Ovary (tissue), 9 donors: Measurements from ENCODE around the gene GKN2. TPM values are rescaled to one million over a fixed set of nuclear protein-coding genes. Genes with fewer than 3 reads are reported as not detected.

Experiments used
- DNase-seq, 5 donors: peaks; one replicate each; pipeline ENCODE4 v3.0.0-alpha.2; 2019 to 2020
- H3K27ac ChIP-seq, 2 donors: fragments of 200-600 bp; one replicate each; pipeline versions ENCODE4 v1.5.1 to v1.8.0; 2019 to 2022
- H3K27me3 ChIP-seq: fragments of 200-600 bp; one replicate; pipeline ENCODE4 v1.8.0; 2022
- H3K36me3 ChIP-seq: fragments of 200-600 bp; sonication (generic); one replicate; pipeline ENCODE4 v1.5.1; 2019
- H3K4me1 ChIP-seq: one replicate; pipeline ENCODE4 v1.8.1; 2013; ENCODE audit warnings: mild to moderate bottlenecking, moderate library complexity; ENCODE audit not compliant: insufficient read depth
- H3K4me3 ChIP-seq: fragments of 200-600 bp; sonication (generic); one replicate; pipeline ENCODE4 v1.5.1; 2017
- H3K9me3 ChIP-seq, 2 donors: fragments of 200-600 bp in 1 of 2; sonication (generic) in 1 of 2; one replicate each; pipeline versions ENCODE4 v1.5.1 to v1.8.1; 2013 to 2019; ENCODE audit warnings: mild to moderate bottlenecking in 1 of 2, moderate library complexity in 1 of 2
- EP300 ChIP-seq: sonication (generic); formaldehyde crosslinking; IDR thresholded peaks from one replicate; pipeline ENCODE4 v1.6.1; 2017; ENCODE audit warnings: antibody characterized with exemption
- POLR2A ChIP-seq: fragments of 450-650 bp; IDR thresholded peaks from one replicate; pipeline ENCODE4 v1.6.1; 2017; ENCODE audit warnings: antibody characterized with exemption, mild to moderate bottlenecking, moderate library complexity
- WGBS, 3 donors: extraction: QIAGEN DNeasy Blood & Tissue Kit in 1 of 3; methylation state at CpG; one replicate each; pipeline versions ENCODE4 v1.1.5 to v1.1.7; 2013 to 2017; 5-methylcytosine and 5-hydroxymethylcytosine counted together
- intact Hi-C, 4 donors: fragments of 100-400 bp; cut with DNase I; formaldehyde crosslinking; loops; one replicate each; pipeline versions ENCODE4 v1.11.0 to v1.15.1; 2022 to 2023
- polyA plus RNA-seq, 2 donors: library from polyadenylated mRNA; stranded (reverse); fragments of 200-250 nt in 1 of 2; fragments of 350-450 nt in 1 of 2; fragmentation: Illumina TruSeq in 1 of 2; extraction: RNeasy Lipid Tissue Mini Kit (QIAGEN cat#74804) in 1 of 2; gene quantifications; one replicate each; pipeline ENCODE4 v1.2.3, GENCODE V29; 2013 to 2014
- total RNA-seq, 7 donors: library from RNA; depleted of rRNA in 2 of 7; stranded (reverse); fragments of >200 nt in 2 of 7; fragmentation: NEBNext Ultra II Directional in 3 of 7; extraction: Animal tissue kit (Norgen Biotek cat#: 25700) in 3 of 7; gene quantifications; one replicate each; pipeline versions ENCODE4 v1.1.0 to v1.2.4, GENCODE V29; 2016 to 2023
- TF ChIP-seq, protein P1 (sequence below), 3 donors: fragments of 450-650 bp in 2 of 3; fragments of 200-600 bp in 1 of 3; IDR thresholded peaks; one replicate each; pipeline versions ENCODE4 v1.5.1 to v1.8.0; 2016 to 2022; ENCODE audit warnings: antibody characterized with exemption in 3 of 3, mild to moderate bottlenecking in 1 of 3
- donor health status: DM: no; HTN: no; CAD: no; lungs with moderate emphysema.
- donor health status: DM: no; HTN: no; CAD: no.
- donor health status: Bipolar disorder and iron deficiency.
- donor health status: DM: yes; HTN: yes; CAD: no.
- donor health status: DM: no; HTN: no; CAD: no.
- donor health status: DM: yes; HTN: yes; CAD: no.

Gene GKN2
- total and polyA plus RNA-seq, 9 donors: 0.77 TPM; not detected in 8

GRCh38 chr2:68987021-68987503, 34.4 kb upstream of the GKN2 start:
- H3K27me3 ChIP-seq: no peaks in the 10 kb centered on the region
- H3K9me3 ChIP-seq: no peaks in the 10 kb centered on the region
- no peak overlapping the region for H3K4me3 ChIP-seq
- intact Hi-C loops: no loop called here
- H3K36me3 ChIP-seq: no peaks in the 10 kb centered on the region
- no peak for DNase-seq
- no peaks in the 10 kb centered on the region for H3K4me1 ChIP-seq
- TF ChIP-seq POLR2A: no peak
- no peak for TF ChIP-seq EP300
- TF ChIP-seq, protein P1, sequence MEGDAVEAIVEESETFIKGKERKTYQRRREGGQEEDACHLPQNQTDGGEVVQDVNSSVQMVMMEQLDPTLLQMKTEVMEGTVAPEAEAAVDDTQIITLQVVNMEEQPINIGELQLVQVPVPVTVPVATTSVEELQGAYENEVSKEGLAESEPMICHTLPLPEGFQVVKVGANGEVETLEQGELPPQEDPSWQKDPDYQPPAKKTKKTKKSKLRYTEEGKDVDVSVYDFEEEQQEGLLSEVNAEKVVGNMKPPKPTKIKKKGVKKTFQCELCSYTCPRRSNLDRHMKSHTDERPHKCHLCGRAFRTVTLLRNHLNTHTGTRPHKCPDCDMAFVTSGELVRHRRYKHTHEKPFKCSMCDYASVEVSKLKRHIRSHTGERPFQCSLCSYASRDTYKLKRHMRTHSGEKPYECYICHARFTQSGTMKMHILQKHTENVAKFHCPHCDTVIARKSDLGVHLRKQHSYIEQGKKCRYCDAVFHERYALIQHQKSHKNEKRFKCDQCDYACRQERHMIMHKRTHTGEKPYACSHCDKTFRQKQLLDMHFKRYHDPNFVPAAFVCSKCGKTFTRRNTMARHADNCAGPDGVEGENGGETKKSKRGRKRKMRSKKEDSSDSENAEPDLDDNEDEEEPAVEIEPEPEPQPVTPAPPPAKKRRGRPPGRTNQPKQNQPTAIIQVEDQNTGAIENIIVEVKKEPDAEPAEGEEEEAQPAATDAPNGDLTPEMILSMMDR (IDR thresholded peaks at IDR 0.05): no peak
- H3K27ac ChIP-seq: no peak overlapping the region
- WGBS, 3 donors: 79 to 80% (median 79%) methylated on average over 5 of the region's 5 CpGs

- intact Hi-C loops: no loop called here
- 35 to 55% (median 36%) methylated on average over 1 of the region's 1 CpG for WGBS, 3 donors
- H3K4me1 ChIP-seq: no peaks in the 10 kb centered on the region
- no peaks in the 10 kb centered on the region for H3K27me3 ChIP-seq
- no peaks in the 10 kb centered on the region for H3K9me3 ChIP-seq
- DNase-seq: no peak
- H3K27ac ChIP-seq: no peak overlapping the region
- H3K36me3 ChIP-seq: no peaks in the 10 kb centered on the region
- TF ChIP-seq POLR2A (no peak), EP300 (no peak)
- H3K4me3 ChIP-seq: no peak overlapping the region
Measured at GRCh38 chr2:68980956-68981355, 28.3 kb upstream of the GKN2 start.

DNA sequence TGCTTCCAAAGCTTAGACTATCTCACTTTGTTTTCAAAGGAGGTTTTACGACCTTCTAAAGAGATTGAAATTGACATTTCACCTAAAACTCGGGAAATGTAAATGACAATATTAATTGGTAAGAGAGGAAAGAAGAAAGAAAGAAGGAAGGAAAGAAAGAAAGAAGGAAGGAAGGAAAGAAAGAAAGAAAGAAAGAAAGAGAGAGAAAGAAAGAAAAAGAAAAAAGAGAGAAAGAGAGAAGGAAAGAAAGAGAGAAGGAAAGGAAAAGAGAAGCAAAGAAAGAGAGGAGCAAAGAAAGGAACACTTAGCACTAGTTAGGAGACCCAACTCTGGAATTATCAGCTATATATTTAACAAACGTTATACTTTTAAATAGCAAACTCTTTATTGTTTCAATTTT, 25.4 kb upstream of the GKN2 start:
- intact Hi-C loops: no loop called here
- Histone ChIP-seq H3K27me3 (no peaks in the 10 kb centered on the region), H3K27ac (no peak overlapping the region), H3K36me3 (no peaks in the 10 kb centered on the region), H3K4me1 (no peaks in the 10 kb centered on the region), H3K9me3 (no peaks in the 10 kb centered on the region), H3K4me3 (no peak overlapping the region)
- 39 to 69% (median 60%) methylated on average over 3 of the region's 3 CpGs for WGBS, 3 donors
- TF ChIP-seq, protein P1 (IDR thresholded peaks at IDR 0.05): no peak
- TF ChIP-seq EP300: no peak
- no peak for TF ChIP-seq POLR2A
- no peak for DNase-seq

DNA sequence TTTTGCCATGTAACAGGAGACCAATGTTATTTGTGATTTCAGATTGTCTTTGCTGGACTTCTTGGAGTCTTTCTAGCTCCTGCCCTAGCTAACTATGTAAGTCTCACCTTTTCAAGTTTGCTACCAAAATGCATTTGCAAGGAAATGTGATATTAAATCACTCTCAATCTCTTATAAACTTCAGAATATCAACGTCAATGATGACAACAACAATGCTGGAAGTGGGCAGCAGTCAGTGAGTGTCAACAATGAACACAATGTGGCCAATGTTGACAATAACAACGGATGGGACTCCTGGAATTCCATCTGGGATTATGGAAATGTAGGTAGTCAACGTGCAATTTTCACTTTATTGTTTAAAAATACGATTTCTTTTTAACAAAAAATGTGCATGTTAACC, 24.8 kb upstream of the GKN2 start:
- Histone ChIP-seq H3K27me3 (no peaks in the 10 kb centered on the region), H3K36me3 (no peaks in the 10 kb centered on the region), H3K4me1 (no peaks in the 10 kb centered on the region), H3K9me3 (no peaks in the 10 kb centered on the region), H3K27ac (no peak overlapping the region), H3K4me3 (no peak overlapping the region)
- intact Hi-C loops: no loop called here
- WGBS, 3 donors: 76 to 80% (median 78%) methylated on average over 4 of the region's 4 CpGs
- TF ChIP-seq EP300 (no peak), POLR2A (no peak)
- TF ChIP-seq, protein P1 (IDR thresholded peaks at IDR 0.05): no peak
- DNase-seq: no peak

- H3K27me3 ChIP-seq: no peaks in the 10 kb centered on the region
- no peak for DNase-seq
- H3K4me3 ChIP-seq: no peak overlapping the region
- WGBS, 3 donors: 93 to 99% (median 98%) methylated on average over 2 of the region's 2 CpGs
- H3K4me1 ChIP-seq: no peaks in the 10 kb centered on the region
- no peaks in the 10 kb centered on the region for H3K9me3 ChIP-seq
- TF ChIP-seq, protein P1 (IDR thresholded peaks at IDR 0.05): no peak
- TF ChIP-seq POLR2A (no peak), EP300 (no peak)
- H3K27ac ChIP-seq: no peak overlapping the region
- intact Hi-C loops: no loop called here
- H3K36me3 ChIP-seq: no peaks in the 10 kb centered on the region
Measured at GRCh38 chr2:68975844-68976243, 23.2 kb upstream of the GKN2 start.
